Fibroblast of gingiva (primary cell): ENCODE data around the gene NLRP8.
"Not testable (repeated sequence)": the region's sequence is repeated elsewhere in the genome, so short reads cannot be mapped to it uniquely, and the experiment has no call there.

Experiments used
- DNase-seq: peaks from one replicate; pipeline ENCODE4 v3.0.0-alpha.2; 2011; ENCODE audit warnings: low read depth

Gene NLRP8

DNA sequence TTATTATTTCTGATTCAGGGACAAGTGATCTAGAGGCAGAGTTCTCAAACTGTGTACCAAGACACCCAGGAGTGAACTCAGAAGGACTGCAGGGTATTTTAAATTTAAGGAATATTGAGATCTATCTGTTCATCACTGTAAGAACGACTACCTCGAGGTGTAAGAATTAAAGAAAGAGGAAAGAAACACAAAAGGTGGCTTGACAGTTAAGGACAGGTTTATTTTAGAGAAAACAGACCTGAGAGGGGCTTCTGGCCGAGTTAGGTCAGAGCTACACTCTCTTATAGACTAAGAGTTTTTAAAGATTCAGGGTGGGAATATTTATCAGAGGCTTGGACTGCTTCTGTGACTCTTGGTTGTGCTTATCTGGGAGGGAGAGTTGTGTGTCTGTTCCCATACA lies 26.4 kb downstream of the NLRP8 start:
- DNase-seq: no peak

DNA sequence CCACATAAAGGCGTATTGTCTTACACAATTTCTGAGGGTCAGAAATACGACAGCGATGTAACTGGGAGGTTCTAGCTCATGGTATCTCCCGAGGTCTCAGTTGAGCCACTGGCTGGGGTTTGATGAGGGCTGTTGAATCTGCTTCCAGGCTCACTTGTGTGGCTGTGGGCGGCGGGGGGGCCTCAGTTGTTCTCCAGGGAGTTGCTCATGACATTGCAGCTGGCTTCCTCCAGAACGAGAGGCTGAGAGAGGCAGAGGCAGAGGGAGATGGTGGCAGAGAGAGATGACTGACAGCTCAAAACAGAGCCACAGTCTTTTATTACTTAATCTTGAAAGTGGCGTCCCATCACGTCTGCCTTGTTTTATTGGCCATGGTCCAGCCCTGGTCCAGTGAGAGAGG lies 32.8 kb downstream of the NLRP8 start:
- no peak for DNase-seq

DNA sequence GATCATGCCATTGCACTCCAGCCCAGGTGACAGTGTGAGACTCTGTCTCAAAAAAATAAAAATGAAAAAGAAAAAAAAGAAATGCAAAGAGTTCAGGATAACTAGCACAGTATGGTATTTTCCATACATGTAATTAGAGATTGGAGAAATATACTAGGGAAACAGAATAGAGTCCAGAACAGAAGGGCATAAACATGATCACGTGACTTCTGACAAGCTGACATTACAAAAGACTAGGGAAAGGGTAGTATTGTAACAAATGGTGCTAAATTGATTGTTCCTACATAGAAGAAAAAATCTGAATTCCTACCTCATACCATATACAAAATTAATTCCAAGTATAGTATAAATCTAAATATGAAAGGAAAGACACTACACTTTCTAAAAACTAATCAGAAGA lies 37.6 kb downstream of the NLRP8 start:
- DNase-seq: no peak

DNA sequence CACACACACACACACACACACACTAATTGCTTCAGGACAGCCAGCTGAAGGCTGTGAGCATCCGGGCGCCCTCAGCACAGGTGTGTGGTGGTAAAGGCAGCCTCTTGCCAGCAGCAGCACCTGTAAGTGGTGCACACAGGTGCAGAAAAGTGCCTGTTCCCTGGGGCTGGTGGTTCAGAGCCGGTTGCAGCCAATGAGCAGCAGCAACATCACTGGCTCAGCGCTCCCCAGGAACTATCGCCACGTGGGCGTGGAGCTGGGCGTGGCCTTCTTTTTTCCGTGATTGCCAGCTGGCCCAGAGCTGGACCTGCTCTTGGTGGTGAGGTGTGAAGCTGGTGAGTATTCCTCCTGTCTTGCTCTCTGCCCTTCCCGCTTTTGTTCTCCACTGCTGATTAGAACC lies 38.9 kb downstream of the NLRP8 start, which contains the start of gene NLRP5:
TSS of gene NLRP5 (plus strand) at position 289 of the 400 bp plus-strand sequence.
- DNase-seq: no peak

DNA sequence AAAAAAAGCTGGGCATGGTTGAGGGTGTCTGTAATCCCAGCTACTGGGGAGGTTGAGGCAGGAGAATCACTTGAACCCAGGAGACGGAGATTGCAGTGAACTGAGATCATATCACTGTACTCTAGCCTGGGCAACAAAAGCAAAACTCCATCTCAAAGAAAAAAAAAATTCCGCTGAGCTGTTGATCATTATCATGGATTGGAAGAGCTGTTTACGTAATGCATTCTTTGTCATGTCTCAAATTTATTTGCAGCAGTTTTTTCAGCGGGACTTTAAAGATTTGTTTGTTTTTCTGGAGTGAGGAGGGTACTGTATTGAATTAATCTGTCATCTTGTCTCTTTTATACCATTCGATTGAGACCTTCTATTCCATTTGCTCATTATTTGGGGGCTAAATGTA lies 43.2 kb downstream of the NLRP8 start:
- no peak for DNase-seq

DNA sequence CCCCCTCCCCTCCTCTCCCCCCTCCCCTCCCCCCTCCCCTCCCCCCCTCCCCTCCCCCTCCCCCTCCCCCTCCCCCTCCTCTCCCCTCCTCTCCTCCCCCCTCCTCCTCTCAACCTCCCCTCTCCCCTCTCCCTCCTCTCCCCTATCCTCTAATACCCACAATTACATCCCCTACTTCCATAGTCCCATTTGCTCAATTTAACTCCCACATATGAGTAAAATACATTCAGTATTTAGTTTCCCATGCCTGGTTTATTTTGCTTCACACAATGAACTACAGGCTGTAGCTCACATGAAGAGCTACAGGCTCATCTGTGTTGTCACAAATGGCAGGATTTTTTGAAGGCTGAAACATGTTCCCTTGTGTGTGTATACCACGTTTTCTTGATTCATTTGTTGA lies 45.9 kb downstream of the NLRP8 start:
- no peak for DNase-seq

DNA sequence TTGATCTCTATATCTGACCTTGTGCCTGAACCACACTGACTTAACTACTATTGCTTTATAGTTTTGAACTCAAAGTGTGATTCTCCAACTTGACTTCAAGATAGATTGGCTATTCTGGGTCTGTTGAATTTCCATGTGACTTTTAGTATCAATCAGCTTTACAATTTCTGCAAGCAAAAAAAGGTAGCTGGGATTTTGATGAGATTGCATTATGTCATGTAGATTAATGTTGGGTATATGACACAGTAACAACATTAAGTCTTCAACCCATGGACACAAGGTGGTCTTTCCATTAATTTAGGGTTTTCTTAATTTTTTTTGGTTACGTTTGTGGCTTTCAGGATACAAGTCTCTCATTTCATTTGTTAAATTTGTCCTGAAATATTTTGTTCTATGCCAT lies 67.1 kb downstream of the NLRP8 start:
- DNase-seq: no peak

DNA sequence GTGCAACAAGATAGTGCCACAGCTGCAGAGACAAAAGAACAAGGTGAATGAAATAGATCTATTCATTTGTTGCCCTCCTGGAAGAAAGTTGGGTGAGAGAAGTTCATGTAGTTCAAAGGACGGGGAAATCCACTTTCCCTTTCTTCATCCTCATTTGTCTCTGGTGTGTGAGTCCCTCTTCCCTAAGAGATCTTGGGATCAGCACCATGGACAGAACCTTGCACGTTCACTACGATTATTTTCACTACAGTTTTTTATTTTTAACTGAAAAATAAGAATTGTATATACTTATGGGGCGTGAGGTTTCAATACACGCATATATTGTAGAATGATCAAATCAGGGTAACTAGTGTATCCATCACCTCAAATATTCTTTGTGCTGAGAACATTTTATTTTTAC lies 68.1 kb downstream of the NLRP8 start:
- DNase-seq: no peak

DNA sequence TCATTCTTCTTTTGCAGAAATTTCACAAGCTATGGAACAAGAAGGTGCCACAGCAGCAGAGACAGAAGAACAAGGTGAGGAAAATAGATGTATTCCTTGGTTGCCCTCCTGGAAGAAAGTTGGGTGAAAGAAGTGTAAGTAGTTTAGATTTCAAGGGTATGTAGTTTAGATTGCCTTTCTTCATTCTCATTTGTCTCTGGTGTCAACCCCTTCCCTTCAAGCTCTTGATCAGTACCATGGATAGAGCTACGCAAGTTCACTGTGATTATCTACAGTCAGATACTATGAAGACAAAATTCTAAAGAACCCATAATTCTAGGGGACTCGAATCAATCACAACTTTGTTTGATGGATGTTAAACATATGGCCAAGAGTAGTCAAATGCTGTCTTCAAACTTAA lies 71.7 kb downstream of the NLRP8 start:
- not testable (repeated sequence) for DNase-seq

DNA sequence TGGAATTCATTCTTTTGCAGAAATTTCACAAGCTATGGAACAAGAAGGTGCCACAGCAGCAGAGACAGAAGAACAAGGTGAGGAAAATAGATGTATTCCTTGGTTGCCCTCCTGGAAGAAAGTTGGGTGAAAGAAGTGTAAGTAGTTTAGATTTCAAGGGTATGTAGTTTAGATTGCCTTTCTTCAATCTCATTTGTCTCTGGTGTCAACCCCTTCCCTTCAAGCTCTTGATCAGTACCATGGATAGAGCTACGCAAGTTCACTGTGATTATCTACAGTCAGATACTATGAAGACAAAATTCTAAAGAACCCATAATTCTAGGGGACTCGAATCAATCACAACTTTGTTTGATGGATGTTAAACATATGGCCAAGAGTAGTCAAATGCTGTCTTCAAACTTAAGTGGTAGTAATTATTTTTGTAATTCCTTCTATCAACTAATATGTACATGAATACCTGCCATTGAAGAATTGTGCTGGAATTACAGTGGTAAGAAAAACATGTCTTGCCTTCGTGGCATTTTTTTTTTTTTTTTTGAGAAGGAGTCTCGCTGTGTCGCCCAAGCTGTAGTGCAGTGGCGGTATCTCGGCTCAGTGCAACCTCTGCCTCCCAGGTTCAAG lies 72.8 kb downstream of the NLRP8 start:
- not testable (repeated sequence) for DNase-seq

DNA sequence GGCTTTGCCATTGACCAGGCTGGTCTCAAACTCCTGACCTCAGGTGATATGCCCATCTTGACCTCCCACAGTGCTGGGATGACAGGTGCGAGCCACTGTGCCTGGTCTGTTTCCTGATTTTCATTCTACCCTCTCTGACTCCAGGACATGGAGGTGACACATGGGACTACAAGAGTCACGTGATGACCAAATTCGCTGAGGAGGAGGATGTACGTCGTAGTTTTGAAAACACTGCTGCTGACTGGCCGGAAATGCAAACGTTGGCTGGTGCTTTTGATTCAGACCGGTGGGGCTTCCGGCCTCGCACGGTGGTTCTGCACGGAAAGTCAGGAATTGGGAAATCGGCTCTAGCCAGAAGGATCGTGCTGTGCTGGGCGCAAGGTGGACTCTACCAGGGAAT lies 79.1 kb downstream of the NLRP8 start:
- no peak for DNase-seq
